GM12872 (cell line): Measurements from ENCODE around the gene ZC3H12A.

Experiments
- TF ChIP-seq, protein P1 (sequence below): IDR thresholded peaks from 3 replicates; pipeline ENCODE4 v1.5.1; 2011; ENCODE audit warnings: low read depth, mild to moderate bottlenecking, low read length, moderate library complexity; ENCODE audit not compliant: insufficient read depth

Gene ZC3H12A

DNA sequence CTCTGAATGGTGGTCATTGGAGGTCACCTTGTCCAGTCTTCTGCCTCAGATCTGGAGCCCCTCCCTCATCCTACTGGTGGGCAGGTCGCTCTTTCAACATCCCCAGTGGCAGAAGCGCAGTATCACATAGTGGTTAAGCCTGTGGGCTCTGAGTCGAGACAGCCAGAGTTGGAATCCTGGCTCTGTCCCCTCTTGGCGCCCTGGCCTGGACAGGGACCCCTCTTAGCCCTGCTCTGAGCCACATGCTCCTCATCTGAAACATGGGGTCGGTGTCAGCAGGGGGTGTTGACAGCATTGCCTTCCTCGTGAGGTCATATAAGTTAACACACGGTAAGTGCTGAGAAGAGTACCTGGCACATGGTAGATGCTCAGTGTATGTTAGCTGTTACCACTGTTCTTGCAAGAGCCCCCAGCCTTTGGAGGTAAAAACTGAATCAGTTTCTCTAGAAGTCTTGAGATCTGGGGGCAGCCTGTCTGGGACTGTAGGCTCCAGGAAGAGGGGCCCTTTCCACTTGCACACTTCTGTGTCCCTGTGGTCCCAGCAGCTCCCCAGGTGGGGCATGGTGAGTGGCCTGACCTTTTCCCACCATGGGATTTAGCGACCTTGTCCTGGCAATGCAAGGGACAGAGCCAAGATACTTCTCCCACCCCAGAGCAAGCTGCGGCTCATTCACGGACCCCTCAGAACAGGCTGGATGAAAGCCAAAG lies 6.4 kb downstream of the ZC3H12A start:
- TF ChIP-seq, protein P1, sequence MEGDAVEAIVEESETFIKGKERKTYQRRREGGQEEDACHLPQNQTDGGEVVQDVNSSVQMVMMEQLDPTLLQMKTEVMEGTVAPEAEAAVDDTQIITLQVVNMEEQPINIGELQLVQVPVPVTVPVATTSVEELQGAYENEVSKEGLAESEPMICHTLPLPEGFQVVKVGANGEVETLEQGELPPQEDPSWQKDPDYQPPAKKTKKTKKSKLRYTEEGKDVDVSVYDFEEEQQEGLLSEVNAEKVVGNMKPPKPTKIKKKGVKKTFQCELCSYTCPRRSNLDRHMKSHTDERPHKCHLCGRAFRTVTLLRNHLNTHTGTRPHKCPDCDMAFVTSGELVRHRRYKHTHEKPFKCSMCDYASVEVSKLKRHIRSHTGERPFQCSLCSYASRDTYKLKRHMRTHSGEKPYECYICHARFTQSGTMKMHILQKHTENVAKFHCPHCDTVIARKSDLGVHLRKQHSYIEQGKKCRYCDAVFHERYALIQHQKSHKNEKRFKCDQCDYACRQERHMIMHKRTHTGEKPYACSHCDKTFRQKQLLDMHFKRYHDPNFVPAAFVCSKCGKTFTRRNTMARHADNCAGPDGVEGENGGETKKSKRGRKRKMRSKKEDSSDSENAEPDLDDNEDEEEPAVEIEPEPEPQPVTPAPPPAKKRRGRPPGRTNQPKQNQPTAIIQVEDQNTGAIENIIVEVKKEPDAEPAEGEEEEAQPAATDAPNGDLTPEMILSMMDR = no peak

DNA sequence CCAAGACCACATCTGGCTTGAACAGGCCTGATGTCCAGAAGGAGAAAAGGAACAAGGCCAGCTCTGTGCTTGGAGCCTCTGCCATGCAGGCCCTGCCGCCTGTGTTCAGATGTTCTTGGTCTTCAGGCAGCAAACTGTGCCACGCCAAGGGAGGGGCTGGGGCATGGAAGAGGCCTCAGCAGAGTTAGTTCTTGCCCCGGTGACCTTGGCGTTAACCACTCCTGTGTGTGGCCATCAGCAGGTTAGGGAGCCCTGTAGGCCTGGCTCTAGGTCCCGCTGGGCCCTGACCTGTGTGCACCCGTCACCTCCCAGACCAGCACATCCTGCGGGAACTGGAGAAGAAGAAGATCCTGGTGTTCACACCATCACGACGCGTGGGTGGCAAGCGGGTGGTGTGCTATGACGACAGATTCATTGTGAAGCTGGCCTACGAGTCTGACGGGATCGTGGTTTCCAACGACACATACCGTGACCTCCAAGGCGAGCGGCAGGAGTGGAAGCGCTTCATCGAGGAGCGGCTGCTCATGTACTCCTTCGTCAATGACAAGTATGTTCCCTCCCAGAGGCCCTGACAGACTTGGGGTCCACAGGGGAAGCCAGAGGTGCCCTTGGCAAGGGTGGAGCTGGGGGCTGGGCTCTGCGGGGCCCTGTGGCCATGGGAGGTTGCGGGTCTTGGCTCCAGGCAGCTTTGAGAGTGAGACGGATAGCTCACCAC lies 7.1 kb downstream of the ZC3H12A start:
- TF ChIP-seq, protein P1 = no peak

DNA sequence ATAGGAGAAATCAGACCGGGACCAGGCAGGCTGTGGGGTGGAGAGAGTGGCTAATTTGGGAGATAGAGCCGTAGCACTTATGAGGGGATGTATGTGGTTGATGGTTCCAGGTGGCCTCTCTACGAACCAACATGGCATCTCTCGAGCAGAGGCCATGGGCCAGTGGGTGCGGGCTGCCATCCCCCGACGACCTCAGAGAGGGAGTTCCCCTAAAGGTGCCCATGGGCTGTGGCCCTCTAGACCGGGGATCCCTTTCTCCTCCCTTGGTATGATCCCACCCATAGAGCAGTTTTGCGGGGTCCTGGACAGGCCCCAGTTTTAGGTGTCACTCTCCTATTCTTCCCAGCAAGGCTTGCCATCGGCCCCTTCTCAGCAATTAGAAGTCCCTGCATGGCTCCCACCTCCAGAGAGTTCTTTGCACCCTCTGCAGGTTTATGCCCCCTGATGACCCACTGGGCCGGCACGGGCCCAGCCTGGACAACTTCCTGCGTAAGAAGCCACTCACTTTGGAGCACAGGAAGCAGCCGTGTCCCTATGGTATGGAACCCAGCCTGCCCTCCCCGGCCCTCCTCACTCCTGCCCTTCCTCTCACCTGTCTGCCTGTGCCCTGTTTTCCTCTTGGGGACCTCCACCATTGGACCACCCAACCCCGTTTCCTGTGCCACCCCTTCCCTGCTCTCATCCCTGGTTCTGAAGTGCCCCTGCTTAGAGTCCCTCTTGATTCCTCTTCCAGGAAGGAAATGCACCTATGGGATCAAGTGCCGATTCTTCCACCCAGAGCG lies 7.8 kb downstream of the ZC3H12A start:
- TF ChIP-seq, protein P1 = no peak

DNA sequence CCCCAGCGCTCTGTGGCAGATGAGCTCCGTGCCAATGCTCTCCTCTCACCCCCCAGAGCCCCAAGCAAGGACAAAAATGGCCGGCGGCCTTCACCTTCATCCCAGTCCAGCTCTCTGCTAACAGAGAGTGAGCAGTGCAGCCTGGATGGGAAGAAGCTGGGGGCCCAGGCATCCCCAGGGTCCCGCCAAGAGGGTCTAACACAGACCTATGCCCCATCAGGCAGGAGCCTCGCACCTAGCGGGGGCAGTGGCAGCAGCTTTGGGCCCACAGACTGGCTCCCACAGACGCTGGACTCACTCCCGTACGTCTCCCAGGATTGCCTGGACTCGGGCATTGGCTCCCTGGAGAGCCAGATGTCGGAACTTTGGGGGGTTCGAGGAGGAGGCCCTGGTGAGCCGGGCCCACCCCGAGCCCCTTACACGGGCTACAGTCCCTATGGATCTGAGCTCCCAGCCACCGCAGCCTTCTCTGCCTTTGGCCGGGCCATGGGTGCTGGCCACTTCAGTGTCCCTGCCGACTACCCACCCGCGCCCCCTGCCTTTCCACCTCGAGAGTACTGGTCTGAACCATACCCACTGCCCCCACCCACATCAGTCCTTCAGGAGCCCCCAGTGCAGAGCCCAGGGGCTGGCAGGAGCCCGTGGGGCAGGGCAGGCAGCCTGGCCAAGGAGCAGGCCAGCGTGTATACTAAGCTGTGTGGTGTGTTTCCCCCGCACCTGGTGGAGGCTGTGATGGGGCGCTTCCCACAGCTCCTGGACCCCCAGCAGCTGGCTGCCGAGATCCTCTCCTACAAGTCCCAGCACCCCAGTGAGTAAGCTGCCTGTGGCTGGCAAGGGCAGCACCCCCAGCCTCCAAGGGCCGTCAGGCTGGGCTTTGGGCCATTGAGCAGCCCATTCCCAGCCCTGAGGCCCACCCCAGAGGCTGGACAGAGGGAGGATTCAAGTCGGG lies 8.7 kb downstream of the ZC3H12A start:
- TF ChIP-seq, protein P1 = no peak

DNA sequence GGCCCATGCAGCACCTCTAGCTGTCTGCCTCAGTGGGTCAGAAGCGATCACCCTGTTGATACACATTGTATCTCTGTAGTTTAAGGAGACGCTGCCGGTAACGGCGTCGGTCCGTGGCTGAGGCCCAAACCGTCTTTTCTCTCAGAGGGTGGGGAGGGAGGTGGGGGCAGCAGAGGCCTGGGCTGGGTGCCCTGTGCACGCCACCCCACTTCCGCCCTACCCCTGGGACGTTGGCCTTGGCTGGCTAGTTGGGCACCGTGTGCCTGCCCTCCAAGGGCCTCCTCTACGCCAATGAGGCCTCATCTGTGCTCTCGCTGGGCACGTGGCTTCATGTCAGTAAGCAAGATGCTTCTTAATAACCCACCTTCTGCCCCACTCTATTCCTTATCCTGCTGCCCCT lies 9.4 kb downstream of the ZC3H12A start:
- TF ChIP-seq, protein P1 = no peak

DNA sequence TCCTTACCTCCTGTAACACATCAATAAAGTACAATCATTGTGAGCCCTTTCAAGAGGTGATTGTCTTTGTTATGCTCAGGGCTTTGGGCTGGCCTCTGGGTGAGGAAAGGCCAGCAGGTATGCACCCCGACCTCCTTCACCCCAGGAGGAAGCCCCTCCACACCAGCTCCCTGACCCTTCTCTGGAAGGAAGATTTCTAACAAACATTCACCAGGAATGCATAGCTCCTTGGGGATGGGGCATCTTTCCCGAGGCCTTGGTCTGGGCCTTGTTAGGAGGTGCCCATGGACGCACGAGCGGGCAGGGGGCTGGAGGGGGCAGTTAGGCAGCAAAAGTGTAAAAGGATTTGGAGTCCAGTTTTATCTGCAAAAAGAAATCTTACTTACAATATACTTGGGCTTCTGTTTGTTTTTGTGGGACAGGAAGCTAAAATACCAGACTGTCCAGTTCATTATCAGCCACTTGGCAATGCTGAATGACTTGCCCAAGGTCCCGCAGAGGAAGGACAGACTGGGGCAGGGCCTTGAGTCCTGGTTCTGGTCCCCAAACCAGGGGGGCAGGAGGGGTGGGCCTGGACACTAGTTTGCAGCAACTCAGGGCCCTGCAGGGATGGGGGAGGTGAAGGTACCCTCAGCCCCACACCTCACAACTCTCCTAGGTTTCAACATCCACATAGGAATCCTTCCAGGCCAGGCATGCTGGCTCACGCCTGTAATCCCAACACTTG lies 10.1 kb downstream of the ZC3H12A start:
- TF ChIP-seq, protein P1 = no peak
